AG10803 (cell line): ENCODE measurements around the gene ALK.

Experiments
- DNase-seq: peaks from one replicate; pipeline ENCODE4 v3.0.0; 2010; ENCODE audit warnings: low read depth
- H3K4me3 ChIP-seq: 2 replicates; pipeline ENCODE4 v1.5.1; 2011; ENCODE audit warnings: mild to moderate bottlenecking, low read length, control low read depth
- TF ChIP-seq, protein P1 (sequence below): conservative IDR thresholded peaks from 2 replicates; pipeline ENCODE4 v1.5.1; 2011; ENCODE audit warnings: mild to moderate bottlenecking, low read length, control low read depth, inconsistent platforms

ALK gene

GRCh38 chr2:29206941-29207340 is 714.4 kb downstream of the ALK start:
- TF ChIP-seq, protein P1, sequence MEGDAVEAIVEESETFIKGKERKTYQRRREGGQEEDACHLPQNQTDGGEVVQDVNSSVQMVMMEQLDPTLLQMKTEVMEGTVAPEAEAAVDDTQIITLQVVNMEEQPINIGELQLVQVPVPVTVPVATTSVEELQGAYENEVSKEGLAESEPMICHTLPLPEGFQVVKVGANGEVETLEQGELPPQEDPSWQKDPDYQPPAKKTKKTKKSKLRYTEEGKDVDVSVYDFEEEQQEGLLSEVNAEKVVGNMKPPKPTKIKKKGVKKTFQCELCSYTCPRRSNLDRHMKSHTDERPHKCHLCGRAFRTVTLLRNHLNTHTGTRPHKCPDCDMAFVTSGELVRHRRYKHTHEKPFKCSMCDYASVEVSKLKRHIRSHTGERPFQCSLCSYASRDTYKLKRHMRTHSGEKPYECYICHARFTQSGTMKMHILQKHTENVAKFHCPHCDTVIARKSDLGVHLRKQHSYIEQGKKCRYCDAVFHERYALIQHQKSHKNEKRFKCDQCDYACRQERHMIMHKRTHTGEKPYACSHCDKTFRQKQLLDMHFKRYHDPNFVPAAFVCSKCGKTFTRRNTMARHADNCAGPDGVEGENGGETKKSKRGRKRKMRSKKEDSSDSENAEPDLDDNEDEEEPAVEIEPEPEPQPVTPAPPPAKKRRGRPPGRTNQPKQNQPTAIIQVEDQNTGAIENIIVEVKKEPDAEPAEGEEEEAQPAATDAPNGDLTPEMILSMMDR, result no peak
- DNase-seq, result no peak
- H3K4me3 ChIP-seq, result no peak overlapping the region

GRCh38 chr2:29202819-29203495 is 718.4 kb downstream of the ALK start:
- TF ChIP-seq, protein P1, result no peak
- no peak overlapping the region for H3K4me3 ChIP-seq
- DNase-seq, result no peak

DNA sequence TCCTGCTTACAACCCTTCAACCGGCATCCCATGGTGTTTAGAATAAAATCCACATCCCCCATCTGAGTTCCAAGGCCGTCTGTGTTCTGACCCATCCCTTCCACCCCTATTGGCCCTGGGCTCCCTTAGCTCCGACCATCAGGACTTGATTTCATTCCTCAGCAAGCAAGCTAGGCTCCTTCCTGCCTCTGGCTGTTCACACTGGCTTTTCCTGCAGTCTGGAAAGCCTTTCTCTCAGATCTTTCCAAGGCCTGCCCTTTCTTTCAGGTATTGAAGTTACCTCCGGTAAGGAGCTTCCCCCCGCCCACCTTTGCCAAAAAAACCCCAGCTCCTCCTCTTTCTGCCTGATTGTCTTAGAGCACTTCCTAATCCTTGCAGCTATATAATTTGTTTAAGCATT is 719.4 kb downstream of the ALK start:
- TF ChIP-seq, protein P1, result no peak

DNA sequence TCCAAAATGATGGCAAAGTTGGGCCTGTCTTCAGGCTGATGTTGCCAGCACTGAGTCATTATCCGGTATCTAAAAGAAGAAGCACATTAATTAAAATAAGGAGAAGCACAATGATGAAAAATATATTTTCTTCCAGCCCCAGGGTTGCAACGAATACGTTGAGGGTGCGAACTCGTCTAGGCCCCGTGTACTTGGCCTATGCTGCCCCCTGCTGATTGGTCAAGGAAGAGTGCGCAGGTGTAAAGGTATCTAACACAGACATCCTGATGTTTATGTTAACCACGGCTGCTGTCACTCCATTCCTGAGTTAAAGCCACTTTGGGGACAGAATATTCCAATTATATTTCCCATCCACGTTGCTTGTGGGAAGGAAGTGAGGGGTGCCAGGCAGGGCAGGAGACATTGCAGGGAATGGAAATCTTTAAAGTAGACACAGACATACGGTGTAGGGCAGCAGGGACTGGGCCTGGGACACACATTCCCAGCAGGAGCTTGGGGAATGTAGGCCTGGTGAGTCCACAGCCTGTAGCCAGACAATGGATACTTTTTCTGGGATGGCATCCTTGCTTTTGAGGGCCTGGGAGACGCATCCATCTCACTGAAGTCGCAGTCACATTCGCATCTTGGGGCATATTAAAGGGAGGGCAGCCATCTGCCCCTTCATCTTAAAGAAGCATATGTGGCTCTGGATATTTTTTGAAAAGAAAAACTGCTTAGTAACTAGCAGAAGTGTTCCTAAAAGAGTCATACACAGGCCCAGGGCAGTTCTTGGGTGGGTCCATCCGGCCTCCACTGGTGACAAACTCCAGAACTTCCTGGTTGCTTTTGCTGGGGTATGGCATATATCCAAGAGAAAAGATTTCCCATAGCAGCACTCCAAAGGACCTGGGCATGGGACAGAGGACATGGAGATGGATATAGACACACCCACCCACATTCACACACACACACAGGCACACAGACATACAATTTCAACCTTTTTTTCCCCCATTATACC is 724.3 kb downstream of the ALK start:
- H3K4me3 ChIP-seq, result no peak overlapping the region
- TF ChIP-seq, protein P1, result peak; percentile 84
- DNase-seq, result peak; percentile 34

More for the DNA sequence above, 719.4 kb downstream of the ALK start:
- H3K4me3 ChIP-seq, result no peak overlapping the region
- no peak for DNase-seq

GRCh38 chr2:29195796-29196195 is 725.6 kb downstream of the ALK start:
- TF ChIP-seq, protein P1, result no peak
- DNase-seq, result peak; percentile 23
- H3K4me3 ChIP-seq, result no peak overlapping the region

GRCh38 chr2:29193681-29194080 is 727.7 kb downstream of the ALK start:
- H3K4me3 ChIP-seq, result no peak overlapping the region
- TF ChIP-seq, protein P1, result no peak
- DNase-seq, result no peak
